Mucosa of descending colon (tissue), 3 donors: ENCODE results near the gene LANCL2. TPM values are rescaled to one million over a fixed set of nuclear protein-coding genes. Genes with fewer than 3 reads are reported as not detected.
A peak's percentile ranks its signal among the peaks of the same experiment; 100 is the strongest.
"Not testable (repeated sequence)": the region's sequence is repeated elsewhere in the genome, so short reads cannot be mapped to it uniquely, and the experiment has no call there.

Experiments used
- ATAC-seq: fragments of 200-7000 bp; cut with Tn5 transposase; one replicate; pipeline ENCODE4 v1.9.1; 2020; ENCODE audit warnings: mild to moderate bottlenecking, moderate library complexity
- DNase-seq, 3 donors: peaks; one replicate each; pipeline ENCODE4 v3.0.0-alpha.2; 2020
- H3K36me3 ChIP-seq: fragments of 200-600 bp; one replicate; pipeline ENCODE4 v1.8.0; 2021; ENCODE audit warnings: low read depth, mild to moderate bottlenecking
- H3K4me1 ChIP-seq: fragments of 200-600 bp; one replicate; pipeline ENCODE4 v1.8.0; 2021; ENCODE audit warnings: low read depth, mild to moderate bottlenecking
- H3K4me3 ChIP-seq: fragments of 200-600 bp; one replicate; pipeline ENCODE4 v1.8.0; 2021; ENCODE audit warnings: mild to moderate bottlenecking
- H3K9me3 ChIP-seq: fragments of 200-600 bp; one replicate; pipeline ENCODE4 v1.8.0; 2021; ENCODE audit warnings: mild to moderate bottlenecking
- CTCF ChIP-seq: fragments of 200-600 bp; IDR thresholded peaks from one replicate; pipeline ENCODE4 v1.8.0; 2022; ENCODE audit warnings: antibody characterized with exemption, mild to moderate bottlenecking
- intact Hi-C, 2 donors: fragments of 100-400 bp; cut with DNase I in 1 of 2; cut with micrococcal nuclease in 1 of 2; formaldehyde crosslinking; loops; one replicate each; pipeline versions ENCODE4 v1.11.0 to v1.11.1; 2022; cut with DNase I, micrococcal nuclease
- total RNA-seq, 3 donors: library from RNA; stranded (reverse); fragmentation: NEBNext Ultra II Directional in 2 of 3; extraction: Animal tissue kit (Norgen Biotek cat#: 25700) in 2 of 3; gene quantifications; one replicate each; pipeline versions ENCODE4 v1.2.1 to v1.2.4, GENCODE V29; 2021 to 2023
- donor health status: DM: no; HTN: no; CAD: no; lungs with moderate emphysema.
- donor health status: DM: no; HTN: no; CAD: no.
- donor health status: DM: no; HTN: yes; CAD: no.

Gene LANCL2
- total RNA-seq, 3 donors from 2014 or later: 15.3 to 18.0 (median 17.1) TPM

- no peaks in the 10 kb centered on the region for H3K36me3 ChIP-seq
- ATAC-seq: no peak
Observed at GRCh38 chr7:55468495-55468894, 103.4 kb downstream of the LANCL2 start.

GRCh38 chr7:55469271-55469681, 104.1 kb downstream of the LANCL2 start:
- no peaks in the 10 kb centered on the region for H3K36me3 ChIP-seq
- intact Hi-C loops: no loop called here
- no peak for DNase-seq

More at GRCh38 chr7:55468495-55468894, 103.4 kb downstream of the LANCL2 start:
- no peak for DNase-seq
- Histone ChIP-seq H3K4me3 (no peak overlapping the region), H3K9me3 (no peaks in the 10 kb centered on the region), H3K4me1 (peaks cover 3% of the 10 kb centered on the region)
- no peak for TF ChIP-seq CTCF
- intact Hi-C loops: no loop called here

GRCh38 chr7:55469721-55470120, 104.6 kb downstream of the LANCL2 start:
- intact Hi-C loops: no loop called here
- Histone ChIP-seq H3K36me3 (no peaks in the 10 kb centered on the region), H3K4me1 (peaks cover 3% of the 10 kb centered on the region), H3K4me3 (no peak overlapping the region), H3K9me3 (no peaks in the 10 kb centered on the region)
- TF ChIP-seq CTCF: no peak
- DNase-seq (no peak), ATAC-seq (no peak)

More at GRCh38 chr7:55469271-55469681, 104.1 kb downstream of the LANCL2 start:
- no peaks in the 10 kb centered on the region for H3K9me3 ChIP-seq
- TF ChIP-seq CTCF: no peak
- H3K4me1 ChIP-seq: peaks cover 3% of the 10 kb centered on the region
- H3K4me3 ChIP-seq: no peak overlapping the region
- ATAC-seq: peak; percentile 49

GRCh38 chr7:55470261-55470660, 105.1 kb downstream of the LANCL2 start:
- Histone ChIP-seq H3K9me3 (no peaks in the 10 kb centered on the region), H3K36me3 (no peaks in the 10 kb centered on the region), H3K4me1 (peaks cover 3% of the 10 kb centered on the region), H3K4me3 (no peak overlapping the region)
- no peak for TF ChIP-seq CTCF
- DNase-seq: no peak
- intact Hi-C loops: no loop called here
- ATAC-seq: no peak

- DNase-seq, intact Hi-C loops, ATAC-seq, H3K36me3 ChIP-seq, H3K4me3 ChIP-seq, H3K4me1 ChIP-seq, H3K9me3 ChIP-seq: not testable (repeated sequence)
Observed at GRCh38 chr7:55471594-55471993, 106.5 kb downstream of the LANCL2 start.

GRCh38 chr7:55472406-55472805, 107.3 kb downstream of the LANCL2 start:
- H3K4me3 ChIP-seq, H3K4me1 ChIP-seq, DNase-seq, H3K36me3 ChIP-seq, H3K9me3 ChIP-seq, ATAC-seq, intact Hi-C loops: not testable (repeated sequence)
